Chondrocyte (in vitro differentiated cells): Measurements from ENCODE around the gene CCDC136. TPM values are rescaled to one million over a fixed set of nuclear protein-coding genes. Genes with fewer than 3 reads are reported as not detected.

Experiments used
- DNase-seq: peaks from one replicate; pipeline ENCODE4 v3.0.0; 2021; ENCODE audit warnings: mixed read lengths, low spot score
- H3K27ac Mint-ChIP-seq: one replicate; pipeline ENCODE4 v1.8.0; 2021; ENCODE audit warnings: mild to moderate bottlenecking, moderate library complexity, mixed read lengths; ENCODE audit not compliant: unreplicated experiment
- H3K27me3 Mint-ChIP-seq: 2 replicates; pipeline ENCODE4 v1.8.0; 2021; ENCODE audit warnings: low read depth, mixed read lengths
- H3K36me3 Mint-ChIP-seq: 2 replicates; pipeline ENCODE4 v1.8.0; 2021; ENCODE audit warnings: low read depth, mixed read lengths
- H3K4me1 Mint-ChIP-seq: 2 replicates; pipeline ENCODE4 v1.8.0; 2021; ENCODE audit warnings: low read depth, mild to moderate bottlenecking, mixed read lengths
- H3K4me3 Mint-ChIP-seq: one replicate; pipeline ENCODE4 v1.8.0; 2021; ENCODE audit warnings: mild to moderate bottlenecking, moderate library complexity, mixed read lengths; ENCODE audit not compliant: unreplicated experiment
- H3K9me3 Mint-ChIP-seq: 2 replicates; pipeline ENCODE4 v1.8.0; 2021; ENCODE audit warnings: low read depth, mixed read lengths
- total RNA-seq: library from RNA; stranded (reverse); gene quantifications from 3 replicates; pipeline ENCODE4 v1.2.1, GENCODE V29; 2021
- TF ChIP-seq, protein P1 (sequence below): fragments of 200-600 bp; sonication (generic); IDR thresholded peaks from 2 replicates; pipeline ENCODE4 v1.5.0; 2021; ENCODE audit warnings: antibody characterized with exemption, mild to moderate bottlenecking, moderate library complexity

The CCDC136 gene
- total RNA-seq, 1 donor from 2014 or later: 8.5 TPM

DNA sequence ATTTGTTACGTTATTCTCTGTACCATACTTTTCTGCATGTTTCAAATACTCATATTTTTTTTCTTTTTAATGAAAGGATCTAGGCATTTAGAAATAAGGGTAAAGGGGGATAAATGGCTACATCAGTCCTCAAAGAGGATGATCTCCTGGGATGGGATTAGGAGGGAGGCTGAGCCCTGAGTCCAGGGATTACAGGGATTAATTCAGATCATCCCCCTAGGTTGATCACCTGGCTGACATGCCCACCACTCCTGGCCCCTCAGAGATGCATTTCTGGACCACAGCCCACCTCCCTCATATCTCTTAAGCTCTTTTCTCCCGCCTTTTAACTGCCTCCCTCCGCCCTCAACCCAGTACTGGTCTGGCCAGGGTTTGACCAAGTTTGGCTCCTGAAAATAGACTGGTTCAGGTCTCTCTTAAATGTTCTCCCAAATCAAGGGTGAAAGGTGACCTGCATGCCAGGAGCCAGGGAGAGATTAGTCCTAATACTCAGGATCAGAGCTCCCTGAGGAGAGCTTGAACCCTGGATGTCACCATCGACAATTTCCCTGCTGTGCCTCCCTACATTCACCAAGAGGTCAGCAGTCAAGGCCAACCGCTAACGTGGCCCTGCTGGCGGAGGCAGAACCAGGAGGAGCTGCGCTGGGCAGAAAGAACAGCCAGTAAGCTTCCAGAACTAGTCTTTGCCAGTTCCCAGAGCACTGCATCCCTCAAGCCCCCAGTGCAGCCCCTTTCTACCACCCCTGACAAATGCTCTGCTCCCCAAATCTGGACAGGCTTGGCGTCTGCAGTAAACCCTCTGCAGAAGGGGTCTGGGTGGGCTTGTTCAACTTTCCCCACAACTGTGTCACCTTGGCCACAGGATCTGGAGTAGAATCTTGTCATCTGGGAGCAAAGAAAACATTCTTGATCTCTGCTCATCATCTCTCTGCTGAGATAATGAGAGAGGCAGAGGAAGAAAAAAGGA lies 3.0 kb upstream of the CCDC136 start:
- TF ChIP-seq, protein P1, sequence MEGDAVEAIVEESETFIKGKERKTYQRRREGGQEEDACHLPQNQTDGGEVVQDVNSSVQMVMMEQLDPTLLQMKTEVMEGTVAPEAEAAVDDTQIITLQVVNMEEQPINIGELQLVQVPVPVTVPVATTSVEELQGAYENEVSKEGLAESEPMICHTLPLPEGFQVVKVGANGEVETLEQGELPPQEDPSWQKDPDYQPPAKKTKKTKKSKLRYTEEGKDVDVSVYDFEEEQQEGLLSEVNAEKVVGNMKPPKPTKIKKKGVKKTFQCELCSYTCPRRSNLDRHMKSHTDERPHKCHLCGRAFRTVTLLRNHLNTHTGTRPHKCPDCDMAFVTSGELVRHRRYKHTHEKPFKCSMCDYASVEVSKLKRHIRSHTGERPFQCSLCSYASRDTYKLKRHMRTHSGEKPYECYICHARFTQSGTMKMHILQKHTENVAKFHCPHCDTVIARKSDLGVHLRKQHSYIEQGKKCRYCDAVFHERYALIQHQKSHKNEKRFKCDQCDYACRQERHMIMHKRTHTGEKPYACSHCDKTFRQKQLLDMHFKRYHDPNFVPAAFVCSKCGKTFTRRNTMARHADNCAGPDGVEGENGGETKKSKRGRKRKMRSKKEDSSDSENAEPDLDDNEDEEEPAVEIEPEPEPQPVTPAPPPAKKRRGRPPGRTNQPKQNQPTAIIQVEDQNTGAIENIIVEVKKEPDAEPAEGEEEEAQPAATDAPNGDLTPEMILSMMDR: no peak
- DNase-seq: no peak
- no peak overlapping the region for H3K4me3 Mint-ChIP-seq
- peaks cover 2% of the 10 kb centered on the region for H3K27me3 Mint-ChIP-seq
- peaks cover 4% of the 10 kb centered on the region for H3K9me3 Mint-ChIP-seq
- H3K27ac Mint-ChIP-seq: no peak overlapping the region
- peaks cover 2% of the 10 kb centered on the region for H3K36me3 Mint-ChIP-seq
- H3K4me1 Mint-ChIP-seq: peaks cover 12% of the 10 kb centered on the region

DNA sequence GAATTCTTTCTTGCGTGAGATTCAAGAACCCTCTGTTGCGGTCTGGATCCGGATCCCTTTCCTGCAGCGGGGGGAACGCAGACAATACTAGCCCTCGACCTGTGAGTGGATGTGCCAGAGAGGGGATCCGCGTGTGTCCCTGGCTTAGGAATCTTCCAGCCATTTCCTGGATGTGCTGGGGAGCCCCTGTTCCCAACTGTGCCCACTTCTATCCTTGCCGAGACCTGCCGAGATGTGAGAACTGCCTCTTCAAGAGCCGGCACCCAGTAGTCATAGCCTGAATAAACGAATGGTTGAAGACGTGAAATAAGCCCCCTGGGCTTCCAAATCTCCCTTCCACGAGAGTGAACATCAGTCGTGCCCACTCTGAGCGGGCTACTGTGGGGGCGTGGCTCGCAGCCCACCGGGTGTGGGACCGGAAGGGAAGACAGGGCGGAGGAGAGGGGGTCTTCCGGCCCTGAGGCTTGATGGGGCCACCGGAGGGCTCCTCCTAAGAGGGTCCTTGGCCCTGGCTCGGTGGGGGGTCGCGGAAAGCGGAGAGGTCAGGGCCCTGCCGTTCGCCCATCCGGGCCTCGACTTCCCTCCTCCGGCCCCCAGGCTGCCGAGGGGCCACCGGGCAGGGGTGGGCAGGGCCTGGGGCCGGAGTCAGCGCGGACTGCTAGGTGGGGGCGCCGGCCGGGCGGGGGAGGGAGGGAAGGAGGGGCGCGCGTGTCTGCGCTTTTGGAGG lies 1.3 kb upstream of the CCDC136 start:
- no peak for DNase-seq
- peaks cover 3% of the 10 kb centered on the region for H3K36me3 Mint-ChIP-seq
- H3K27me3 Mint-ChIP-seq: peaks cover 2% of the 10 kb centered on the region
- peak overlapping the region; percentile 70 for H3K4me3 Mint-ChIP-seq
- TF ChIP-seq, protein P1: no peak
- H3K9me3 Mint-ChIP-seq: peaks cover 4% of the 10 kb centered on the region
- H3K4me1 Mint-ChIP-seq: peaks cover 12% of the 10 kb centered on the region
- no peak overlapping the region for H3K27ac Mint-ChIP-seq

DNA sequence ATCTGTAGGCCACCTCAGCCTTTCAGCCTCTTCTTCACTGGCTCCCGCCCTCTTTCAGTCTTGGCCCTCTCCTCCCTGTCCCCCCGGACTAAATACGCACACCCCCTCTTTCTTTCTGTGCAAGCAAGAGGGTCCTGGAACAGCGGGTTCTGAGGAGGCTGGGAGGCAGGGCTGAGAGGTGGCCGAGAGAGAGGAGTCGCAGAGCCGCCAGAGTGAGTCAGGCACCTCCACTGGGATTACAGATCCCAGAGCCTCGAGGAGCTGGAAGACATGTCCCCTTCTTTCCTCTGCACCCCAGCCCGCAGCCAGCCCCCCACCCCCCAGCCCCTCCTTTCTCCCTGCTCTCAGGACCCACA lies 182 bp downstream of the CCDC136 start:
- TF ChIP-seq, protein P1: no peak
- Mint-ChIP-seq H3K27me3 (peaks cover 2% of the 10 kb centered on the region), H3K4me3 (peak overlapping the region; percentile 86), H3K9me3 (no peaks in the 10 kb centered on the region), H3K27ac (no peak overlapping the region), H3K36me3 (peaks cover 2% of the 10 kb centered on the region), H3K4me1 (peaks cover 16% of the 10 kb centered on the region)
- DNase-seq: no peak

GRCh38 chr7:128792471-128793180 lies 858 bp downstream of the CCDC136 start:
- no peak overlapping the region for H3K27ac Mint-ChIP-seq
- TF ChIP-seq, protein P1: no peak

GRCh38 chr7:128793181-128793547 lies 1.4 kb downstream of the CCDC136 start:
- H3K9me3 Mint-ChIP-seq: no peaks in the 10 kb centered on the region
- H3K4me1 Mint-ChIP-seq: peaks cover 16% of the 10 kb centered on the region
- peaks cover 2% of the 10 kb centered on the region for H3K27me3 Mint-ChIP-seq
- H3K27ac Mint-ChIP-seq: no peak overlapping the region
- H3K4me3 Mint-ChIP-seq: no peak overlapping the region
- H3K36me3 Mint-ChIP-seq: peaks cover 4% of the 10 kb centered on the region
- TF ChIP-seq, protein P1: no peak
- DNase-seq: no peak

More at GRCh38 chr7:128792471-128793180, 858 bp downstream of the CCDC136 start:
- no peak for DNase-seq
- H3K36me3 Mint-ChIP-seq: peaks cover 4% of the 10 kb centered on the region
- H3K4me1 Mint-ChIP-seq: peaks cover 16% of the 10 kb centered on the region
- no peaks in the 10 kb centered on the region for H3K9me3 Mint-ChIP-seq
- H3K4me3 Mint-ChIP-seq: peak overlapping the region; percentile 27
- peaks cover 2% of the 10 kb centered on the region for H3K27me3 Mint-ChIP-seq
